Mesendoderm (in vitro differentiated cells): ENCODE data around the gene BHMT2.

Source experiments
- DNase-seq: peaks from one replicate; pipeline ENCODE4 v3.0.0; 2013
- H2AK5ac ChIP-seq: 2 replicates; pipeline ENCODE4 v1.6.1; 2013; ENCODE audit warnings: low read length, inconsistent platforms
- H2BK120ac ChIP-seq: 2 replicates; pipeline ENCODE4 v1.6.1; 2013; ENCODE audit warnings: low read depth, mild to moderate bottlenecking, low read length, moderate library complexity, mixed read lengths
- H2BK15ac ChIP-seq: replicated peaks from 2 replicates; pipeline ENCODE4 v1.6.1; 2013; ENCODE audit warnings: low read depth, mild to moderate bottlenecking, moderate library complexity
- H2BK5ac ChIP-seq: 2 replicates; pipeline ENCODE4 v1.6.1; 2013; ENCODE audit warnings: low read length, inconsistent platforms
- H3K18ac ChIP-seq: 2 replicates; pipeline ENCODE4 v1.6.1; 2013; ENCODE audit warnings: mild to moderate bottlenecking, low read length, mixed read lengths
- H3K23ac ChIP-seq: one replicate; pipeline ENCODE4 v1.6.1; 2013; ENCODE audit warnings: low read length
- H3K27ac ChIP-seq: 2 replicates; pipeline ENCODE4 v1.5.1; 2013; ENCODE audit warnings: low read depth, mild to moderate bottlenecking, inconsistent platforms, low read length, moderate library complexity
- H3K27me3 ChIP-seq: 2 replicates; pipeline ENCODE4 v1.6.1; 2013; ENCODE audit warnings: low read length, control low read depth, mild to moderate bottlenecking, inconsistent platforms; ENCODE audit not compliant: insufficient read depth, poor library complexity
- H3K36me3 ChIP-seq: 2 replicates; pipeline ENCODE4 v1.6.1; 2013; ENCODE audit warnings: low read length, inconsistent platforms; ENCODE audit not compliant: control insufficient read depth, insufficient read depth
- H3K4ac ChIP-seq: one replicate; pipeline ENCODE4 v1.6.1; 2013; ENCODE audit warnings: low read depth, mild to moderate bottlenecking, low read length, moderate library complexity
- H3K4me1 ChIP-seq: 2 replicates; pipeline ENCODE4 v1.6.1; 2013; ENCODE audit warnings: low read depth, low read length, inconsistent platforms; ENCODE audit not compliant: control insufficient read depth
- H3K4me2 ChIP-seq: 2 replicates; pipeline ENCODE4 v1.6.1; 2013; ENCODE audit warnings: low read length
- H3K4me3 ChIP-seq: 2 replicates; pipeline ENCODE4 v1.5.1; 2013; ENCODE audit warnings: mild to moderate bottlenecking, low read length
- H3K56ac ChIP-seq: one replicate; pipeline ENCODE4 v1.6.1; 2013; ENCODE audit warnings: low read length
- H3K79me1 ChIP-seq: 2 replicates; pipeline ENCODE4 v1.6.1; 2013; ENCODE audit warnings: low read length, inconsistent platforms
- H3K79me2 ChIP-seq: 2 replicates; pipeline ENCODE4 v1.6.1; 2013; ENCODE audit warnings: mild to moderate bottlenecking, low read length; ENCODE audit not compliant: control insufficient read depth, insufficient read depth
- H3K9ac ChIP-seq: 2 replicates; pipeline ENCODE4 v1.6.1; 2013; ENCODE audit warnings: low read length, inconsistent platforms
- H4K5ac ChIP-seq: one replicate; pipeline ENCODE4 v1.6.1; 2013; ENCODE audit warnings: low read length
- H4K8ac ChIP-seq: one replicate; pipeline ENCODE4 v1.6.1; 2013; ENCODE audit warnings: low read depth, mild to moderate bottlenecking, control low read depth, low read length, moderate library complexity
- WGBS: extraction: QIAGEN DNeasy Blood & Tissue Kit; methylation state at CpG from one replicate; pipeline ENCODE4 v1.1.7; 2013; ENCODE audit warnings: low lambda C conversion rate, missing lambda C conversion rate; ENCODE audit not compliant: insufficient coverage; ENCODE audit errors: extremely low coverage; 5-methylcytosine and 5-hydroxymethylcytosine counted together

The BHMT2 gene

GRCh38 chr5:79032782-79033181 lies 36.8 kb upstream of the BHMT2 start:
- no peak overlapping the region for H3K23ac ChIP-seq
- no peaks in the 10 kb centered on the region for H3K27me3 ChIP-seq
- H3K79me1 ChIP-seq: no peaks in the 10 kb centered on the region
- H3K18ac ChIP-seq: no peak overlapping the region
- H3K4me3 ChIP-seq: no peak overlapping the region
- H3K79me2 ChIP-seq: no peaks in the 10 kb centered on the region
- no peak overlapping the region for H3K27ac ChIP-seq
- H4K8ac ChIP-seq: no peak overlapping the region
- DNase-seq: no peak
- no peak overlapping the region for H3K56ac ChIP-seq
- no peak overlapping the region for H3K4ac ChIP-seq
- no CpG with 5 or more reads among the region's 5 CpGs for WGBS
- no peak overlapping the region for H3K9ac ChIP-seq
- no peaks in the 10 kb centered on the region for H3K4me1 ChIP-seq
- no peak overlapping the region for H4K5ac ChIP-seq
- H2AK5ac ChIP-seq: no peak overlapping the region
- no peak overlapping the region for H3K4me2 ChIP-seq
- no peaks in the 10 kb centered on the region for H3K36me3 ChIP-seq
- no peak overlapping the region for H2BK120ac ChIP-seq
- H2BK5ac ChIP-seq: no peak overlapping the region
- no peak overlapping the region for H2BK15ac ChIP-seq

DNA sequence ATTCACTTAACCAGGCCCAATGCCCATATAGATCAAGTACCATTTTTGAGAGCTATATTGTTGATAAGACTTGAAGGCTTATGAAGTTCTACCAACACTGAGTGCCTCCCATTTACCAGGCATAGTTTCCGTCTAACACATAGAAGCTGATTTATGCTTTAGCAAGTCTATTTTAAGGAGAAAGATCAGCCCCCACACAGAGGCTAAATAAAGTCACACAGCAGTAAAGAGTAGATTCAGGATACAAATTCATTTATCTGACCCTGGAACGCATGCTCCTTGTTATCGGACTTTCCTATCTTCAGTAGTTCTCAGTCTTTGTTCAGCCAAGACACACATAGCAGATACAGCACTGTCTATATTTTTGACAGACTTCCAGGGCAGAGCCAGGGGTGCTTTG lies 34.3 kb upstream of the BHMT2 start:
- no peak overlapping the region for H2AK5ac ChIP-seq
- H3K18ac ChIP-seq: no peak overlapping the region
- H3K9ac ChIP-seq: no peak overlapping the region
- no peak overlapping the region for H3K4me2 ChIP-seq
- no peak overlapping the region for H2BK5ac ChIP-seq
- no peak overlapping the region for H4K8ac ChIP-seq
- no peak overlapping the region for H3K4ac ChIP-seq
- DNase-seq: no peak
- no peaks in the 10 kb centered on the region for H3K79me1 ChIP-seq
- no peak overlapping the region for H2BK120ac ChIP-seq
- H3K79me2 ChIP-seq: no peaks in the 10 kb centered on the region
- no peak overlapping the region for H3K4me3 ChIP-seq
- H3K56ac ChIP-seq: no peak overlapping the region
- H3K23ac ChIP-seq: no peak overlapping the region
- no peak overlapping the region for H3K27ac ChIP-seq
- no peak overlapping the region for H2BK15ac ChIP-seq
- H3K36me3 ChIP-seq: no peaks in the 10 kb centered on the region
- no peak overlapping the region for H4K5ac ChIP-seq
- no peaks in the 10 kb centered on the region for H3K27me3 ChIP-seq
- no CpG with 5 or more reads among the region's 3 CpGs for WGBS
- no peaks in the 10 kb centered on the region for H3K4me1 ChIP-seq

DNA sequence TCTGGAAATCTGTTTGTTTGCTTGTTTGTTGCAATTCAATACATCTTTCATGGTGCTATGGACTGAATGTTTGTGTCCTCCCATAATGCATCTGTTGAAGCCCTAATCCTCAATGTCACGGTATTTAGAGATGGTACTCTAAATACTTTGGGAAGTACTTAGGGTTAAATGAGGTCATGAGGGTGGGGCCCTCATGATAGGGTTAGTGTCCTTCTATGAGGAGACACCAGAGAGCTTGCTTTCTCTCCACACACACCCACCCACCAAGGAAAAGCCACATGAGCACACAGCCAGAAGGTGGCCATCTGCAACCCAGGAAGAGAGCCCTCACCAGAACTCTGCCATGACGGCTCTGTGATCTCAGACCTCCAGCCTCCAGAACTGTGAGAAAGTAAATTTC lies 32.8 kb upstream of the BHMT2 start:
- Histone ChIP-seq H4K5ac (no peak overlapping the region), H2BK5ac (no peak overlapping the region), H3K4me2 (no peak overlapping the region), H3K36me3 (no peaks in the 10 kb centered on the region), H3K27me3 (no peaks in the 10 kb centered on the region), H4K8ac (no peak overlapping the region), H2BK120ac (no peak overlapping the region), H3K4me1 (no peaks in the 10 kb centered on the region), H3K56ac (no peak overlapping the region), H3K18ac (no peak overlapping the region), H3K23ac (no peak overlapping the region), H2BK15ac (no peak overlapping the region), H3K79me1 (no peaks in the 10 kb centered on the region), H2AK5ac (no peak overlapping the region), H3K27ac (no peak overlapping the region), H3K4ac (no peak overlapping the region), H3K4me3 (no peak overlapping the region), H3K9ac (no peak overlapping the region), H3K79me2 (no peaks in the 10 kb centered on the region)
- DNase-seq: no peak
- WGBS: no CpG with 5 or more reads among the region's 2 CpGs

DNA sequence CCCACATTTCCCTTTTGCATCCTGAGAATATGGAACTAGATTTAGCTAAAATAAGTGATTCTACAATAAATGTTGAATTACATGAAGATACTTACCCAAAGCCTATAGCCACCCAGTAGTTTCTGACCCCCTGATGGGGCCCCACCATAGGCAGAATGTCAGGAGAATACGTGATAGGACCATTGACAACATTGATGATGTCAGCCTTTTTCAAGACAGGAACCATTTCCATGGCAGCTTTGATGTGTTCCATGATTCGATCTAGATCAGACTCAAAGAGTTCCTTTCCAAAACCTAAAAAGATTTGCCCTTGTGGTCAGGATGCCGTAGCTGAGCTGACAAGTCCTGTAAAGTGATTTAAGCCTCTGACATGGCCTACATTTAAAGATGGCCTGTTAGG lies 27.4 kb upstream of the BHMT2 start:
- Histone ChIP-seq H3K36me3 (no peaks in the 10 kb centered on the region), H3K56ac (no peak overlapping the region), H2BK15ac (no peak overlapping the region), H4K5ac (no peak overlapping the region), H3K27ac (no peak overlapping the region), H2AK5ac (no peak overlapping the region), H4K8ac (no peak overlapping the region), H3K9ac (no peak overlapping the region), H3K4ac (no peak overlapping the region), H3K4me1 (no peaks in the 10 kb centered on the region), H2BK5ac (no peak overlapping the region), H3K18ac (no peak overlapping the region), H2BK120ac (no peak overlapping the region), H3K79me2 (no peaks in the 10 kb centered on the region), H3K4me2 (no peak overlapping the region), H3K79me1 (no peaks in the 10 kb centered on the region), H3K4me3 (no peak overlapping the region), H3K27me3 (no peaks in the 10 kb centered on the region), H3K23ac (no peak overlapping the region)
- no CpG with 5 or more reads among the region's 3 CpGs for WGBS
- DNase-seq: no peak

DNA sequence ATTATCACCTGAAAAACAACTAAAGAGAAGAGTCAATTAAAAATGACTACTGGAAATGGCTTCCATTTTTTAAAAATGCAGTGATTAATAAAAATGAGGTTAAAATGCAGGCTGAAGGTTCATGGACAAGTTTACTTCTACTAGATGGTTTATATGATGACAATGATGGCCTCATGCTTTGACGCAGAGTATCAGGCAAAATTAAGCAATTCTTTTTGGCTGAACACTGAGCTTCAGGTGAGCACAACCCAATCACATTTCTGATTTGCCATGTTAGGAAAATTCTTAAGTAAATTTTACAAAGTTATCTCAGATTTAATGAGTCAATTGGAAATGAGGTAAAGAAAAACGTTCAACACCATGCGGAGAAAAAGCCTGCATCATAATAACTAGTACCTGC lies 22.4 kb upstream of the BHMT2 start:
- no CpG with 5 or more reads among the region's 3 CpGs for WGBS
- DNase-seq: no peak
- no peak overlapping the region for H3K4me3 ChIP-seq
- H3K4me1 ChIP-seq: no peaks in the 10 kb centered on the region
- H3K79me2 ChIP-seq: no peaks in the 10 kb centered on the region
- no peak overlapping the region for H3K56ac ChIP-seq
- H3K9ac ChIP-seq: no peak overlapping the region
- H2AK5ac ChIP-seq: no peak overlapping the region
- no peak overlapping the region for H3K4ac ChIP-seq
- no peak overlapping the region for H4K5ac ChIP-seq
- H3K23ac ChIP-seq: no peak overlapping the region
- H4K8ac ChIP-seq: no peak overlapping the region
- H3K79me1 ChIP-seq: no peaks in the 10 kb centered on the region
- no peak overlapping the region for H2BK120ac ChIP-seq
- H3K27me3 ChIP-seq: no peaks in the 10 kb centered on the region
- no peaks in the 10 kb centered on the region for H3K36me3 ChIP-seq
- no peak overlapping the region for H3K27ac ChIP-seq
- no peak overlapping the region for H3K18ac ChIP-seq
- H3K4me2 ChIP-seq: no peak overlapping the region
- H2BK15ac ChIP-seq: no peak overlapping the region
- no peak overlapping the region for H2BK5ac ChIP-seq

DNA sequence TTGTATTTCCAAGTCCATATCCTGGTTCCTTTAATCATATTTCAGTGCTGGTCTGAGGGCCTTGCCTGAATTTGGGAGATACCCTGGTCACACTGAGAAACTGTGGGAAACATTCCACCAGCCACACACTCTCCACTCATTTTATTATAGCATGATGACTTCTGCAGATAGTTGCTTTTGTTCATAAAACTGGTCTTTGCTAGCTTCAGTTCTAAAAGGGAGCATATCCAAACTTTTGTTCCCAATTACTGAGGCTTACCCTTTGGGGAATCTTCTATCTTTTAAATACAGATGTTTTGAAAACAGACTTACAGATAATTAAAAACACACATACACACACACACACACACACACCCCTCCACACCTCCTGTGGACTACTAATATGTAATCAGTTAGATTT lies 21.1 kb upstream of the BHMT2 start:
- no peak overlapping the region for H3K9ac ChIP-seq
- no peak overlapping the region for H2BK120ac ChIP-seq
- no peak overlapping the region for H3K27ac ChIP-seq
- no peak overlapping the region for H3K23ac ChIP-seq
- no peak overlapping the region for H3K18ac ChIP-seq
- H2BK5ac ChIP-seq: no peak overlapping the region
- no peaks in the 10 kb centered on the region for H3K4me1 ChIP-seq
- no peaks in the 10 kb centered on the region for H3K79me2 ChIP-seq
- H3K27me3 ChIP-seq: no peaks in the 10 kb centered on the region
- no peak overlapping the region for H2AK5ac ChIP-seq
- no peak overlapping the region for H3K56ac ChIP-seq
- H2BK15ac ChIP-seq: no peak overlapping the region
- H3K4ac ChIP-seq: no peak overlapping the region
- DNase-seq: no peak
- H3K36me3 ChIP-seq: no peaks in the 10 kb centered on the region
- no peak overlapping the region for H3K4me2 ChIP-seq
- H3K79me1 ChIP-seq: no peaks in the 10 kb centered on the region
- no peak overlapping the region for H4K5ac ChIP-seq
- no peak overlapping the region for H3K4me3 ChIP-seq
- no peak overlapping the region for H4K8ac ChIP-seq
